PC-3 (cell line): ENCODE results near the gene RIPPLY2.

Experiments used
- CTCF ChIP-seq: fragments of 300-600 bp; sonication (generic); conservative IDR thresholded peaks from 2 replicates; pipeline ENCODE4 v1.5.1; 2017; ENCODE audit warnings: antibody characterized with exemption, low read depth, mild to moderate bottlenecking, low read length
- EZH2 ChIP-seq: fragments of 300-600 bp; sonication (generic); IDR thresholded peaks from one replicate; pipeline ENCODE4 v1.6.1; 2017; ENCODE audit warnings: antibody characterized with exemption, mild to moderate bottlenecking, low read length; ENCODE audit not compliant: unreplicated experiment
- EZH2phosphoT487 ChIP-seq: fragments of 300-600 bp; sonication (generic); IDR thresholded peaks from 2 replicates; pipeline ENCODE4 v1.6.1; 2018; ENCODE audit warnings: mild to moderate bottlenecking, antibody characterized with exemption, low read length, borderline replicate concordance

- TF ChIP-seq CTCF (no peak), EZH2 (no peak), EZH2phosphoT487 (no peak)
Observed at GRCh38 chr6:83860782-83861495, 7.8 kb downstream of the RIPPLY2 start.
